ENCODE measurements around the gene PLEKHM2.
A peak's percentile ranks its signal among the peaks of the same experiment; 100 is the strongest.
"Not testable (repeated sequence)": the region's sequence is repeated elsewhere in the genome, so short reads cannot be mapped to it uniquely, and the experiment has no call there.

Gene PLEKHM2

DNA sequence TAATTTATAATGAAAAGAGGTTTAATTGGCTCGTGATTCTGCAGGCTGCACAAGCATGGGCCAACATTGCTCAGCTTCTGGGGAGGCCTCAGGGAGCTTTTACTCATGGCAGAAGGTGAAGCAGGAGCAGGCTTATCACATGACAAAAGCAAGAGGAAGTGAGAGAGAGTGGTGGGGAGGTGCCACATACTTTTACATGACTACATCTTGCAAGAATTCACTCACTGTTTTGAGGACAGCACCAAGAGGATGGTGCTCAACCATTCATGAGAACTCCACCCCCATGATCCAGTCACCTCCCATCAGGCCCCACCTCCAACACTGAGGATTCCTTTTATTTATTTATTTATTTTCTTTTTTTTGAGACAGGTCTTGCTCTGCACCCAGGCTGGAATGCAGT, 5.5 kb upstream of the PLEKHM2 start:
- no peak for FAIRE-seq

GRCh38 chr1:15680131-15680530, 4.0 kb upstream of the PLEKHM2 start:
- FAIRE-seq = no peak

DNA sequence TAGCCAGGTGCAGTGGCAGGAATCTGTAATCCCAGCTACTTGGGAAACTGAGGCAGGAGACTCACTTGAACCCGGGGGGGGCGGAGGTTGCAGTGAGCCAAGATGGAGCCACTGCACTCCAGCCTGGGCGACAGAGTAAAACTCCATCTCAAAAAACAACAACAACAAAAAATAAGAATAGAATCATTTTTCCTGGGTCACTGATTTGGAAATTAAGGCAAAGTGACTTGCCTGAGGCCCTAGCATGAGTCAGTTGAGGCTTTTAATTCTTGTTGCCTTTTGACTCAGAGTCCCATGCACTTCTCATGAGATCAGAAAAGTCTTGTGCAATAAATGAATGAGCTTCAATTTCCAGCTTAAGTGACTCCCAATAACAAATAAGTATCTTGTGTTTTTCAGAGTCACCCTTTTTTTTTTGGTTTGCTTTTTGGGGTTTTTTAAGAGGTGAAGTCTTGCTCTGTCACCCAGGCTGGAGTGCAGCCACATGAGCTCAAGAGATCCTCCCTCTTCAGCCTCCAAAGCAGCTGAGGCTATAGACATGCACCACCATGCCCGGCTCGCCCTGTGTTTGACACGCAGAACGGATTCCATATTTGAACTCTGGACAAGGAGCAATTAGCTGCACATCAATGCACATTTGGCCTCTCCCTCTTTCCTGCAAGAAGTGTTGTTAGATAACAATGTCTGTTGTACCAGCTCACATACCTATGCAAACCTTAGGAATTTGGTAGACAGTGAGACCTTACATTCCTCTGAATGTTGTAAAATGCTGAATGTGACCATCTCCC, 3.4 kb upstream of the PLEKHM2 start:
- FAIRE-seq = no peak

DNA sequence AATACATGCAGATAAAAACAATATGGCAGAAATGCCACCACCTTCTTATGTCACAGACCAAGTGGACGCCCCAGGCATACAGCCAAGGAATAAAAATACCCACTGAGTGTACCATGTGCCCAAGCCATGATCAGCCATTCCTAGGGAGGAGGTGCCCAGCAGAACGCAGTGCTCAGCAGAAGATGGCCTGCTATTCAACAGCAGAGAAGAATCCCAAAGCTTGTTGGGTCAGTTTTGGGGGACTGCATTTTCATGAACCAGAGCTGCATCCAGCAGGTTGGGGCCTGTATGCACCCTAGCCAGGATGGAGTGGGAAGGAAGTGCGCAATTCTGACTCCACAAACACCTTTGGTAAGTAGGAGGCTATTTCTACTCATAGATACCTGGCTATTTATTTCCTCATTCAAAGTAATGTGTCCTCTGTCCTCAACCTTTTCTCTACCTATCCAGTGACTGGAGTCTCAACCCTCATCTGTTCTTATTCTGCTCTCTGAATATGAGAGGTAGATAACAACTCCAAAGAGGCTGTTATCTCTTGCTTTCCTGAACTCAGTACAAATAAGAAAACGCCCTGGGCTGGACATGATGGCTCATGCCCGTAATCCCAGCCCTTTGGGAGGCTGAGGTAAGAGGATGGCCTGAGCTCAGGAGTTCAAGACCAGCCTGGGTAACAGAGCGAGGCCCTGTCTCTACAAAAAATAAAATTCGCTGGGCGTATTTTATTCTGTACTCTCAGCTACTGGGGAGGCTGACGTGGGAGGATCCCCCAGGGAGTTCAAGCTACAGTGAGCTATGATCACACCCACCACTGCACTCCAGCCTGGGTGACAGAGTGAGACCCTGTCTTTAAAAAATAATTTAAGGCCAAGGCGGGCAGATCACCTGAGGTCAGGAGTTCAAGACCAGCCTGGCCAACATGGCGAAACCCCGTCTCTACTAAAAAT, 2.5 kb upstream of the PLEKHM2 start:
- FAIRE-seq = no peak

DNA sequence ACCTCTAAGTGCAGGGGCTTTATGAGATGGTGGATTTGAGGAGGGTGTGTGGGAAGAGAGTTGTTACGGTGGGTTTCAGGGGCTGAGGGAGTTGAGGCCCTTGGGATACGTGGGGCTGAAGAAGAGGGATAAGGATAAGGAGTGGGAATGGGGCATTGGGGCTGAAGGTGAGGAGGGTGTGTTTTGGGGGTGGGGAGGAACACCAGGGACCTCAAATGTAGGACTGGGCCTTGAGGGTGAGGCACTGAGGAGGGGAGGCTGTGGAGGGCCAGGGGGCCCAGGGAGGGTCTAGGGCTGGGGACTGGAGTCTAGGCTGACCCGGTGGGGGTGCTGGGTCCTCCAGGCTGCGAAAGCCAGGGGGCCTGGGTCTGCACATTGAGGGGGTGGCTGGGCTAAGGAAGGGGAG, 1.2 kb upstream of the PLEKHM2 start:
- no peak for FAIRE-seq

GRCh38 chr1:15683345-15684039, 628 bp upstream of the PLEKHM2 start:
- no peak for FAIRE-seq

DNA sequence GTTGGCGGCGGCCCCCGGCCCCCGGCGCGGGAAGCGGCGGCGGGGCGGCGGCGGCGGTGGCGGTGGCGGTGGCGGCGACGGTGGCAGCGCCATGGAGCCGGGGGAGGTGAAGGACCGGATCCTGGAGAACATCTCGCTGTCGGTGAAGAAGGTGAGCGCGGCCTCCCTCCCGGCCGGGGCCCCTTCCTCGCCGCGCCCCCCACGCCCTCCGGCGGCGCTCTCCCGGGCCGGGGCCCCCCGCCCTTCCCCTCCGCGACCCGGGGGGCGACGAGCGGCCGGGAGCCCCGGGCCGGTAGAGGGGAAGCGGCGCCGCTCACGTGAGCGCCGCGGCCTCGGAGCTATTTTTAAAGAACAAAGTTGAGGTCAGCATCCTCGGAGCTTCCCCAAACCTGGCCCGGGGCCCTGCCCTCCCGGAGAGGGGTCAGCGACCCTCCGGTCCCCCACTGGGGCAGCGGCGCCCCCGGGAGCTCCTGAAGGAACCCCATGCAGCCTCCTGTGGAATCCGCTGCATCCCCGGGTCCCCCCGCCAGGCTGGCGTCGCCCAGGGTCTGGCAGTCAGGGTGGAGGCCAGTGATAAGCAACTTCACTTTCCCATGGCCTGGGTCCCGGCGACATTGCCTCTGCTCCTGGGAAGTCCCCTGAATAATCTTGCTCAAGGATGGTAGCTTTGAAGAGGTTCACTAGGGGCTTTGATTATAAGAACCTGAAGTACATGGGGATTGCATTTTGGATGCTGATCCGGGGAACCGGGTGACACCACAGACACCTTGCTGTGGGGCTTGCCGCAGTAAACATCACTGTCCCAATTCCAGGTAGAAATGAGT, 560 bp downstream of the PLEKHM2 start:
- no peak for FAIRE-seq

GRCh38 chr1:15685820-15686219, 1.7 kb downstream of the PLEKHM2 start:
- FAIRE-seq = no peak

DNA sequence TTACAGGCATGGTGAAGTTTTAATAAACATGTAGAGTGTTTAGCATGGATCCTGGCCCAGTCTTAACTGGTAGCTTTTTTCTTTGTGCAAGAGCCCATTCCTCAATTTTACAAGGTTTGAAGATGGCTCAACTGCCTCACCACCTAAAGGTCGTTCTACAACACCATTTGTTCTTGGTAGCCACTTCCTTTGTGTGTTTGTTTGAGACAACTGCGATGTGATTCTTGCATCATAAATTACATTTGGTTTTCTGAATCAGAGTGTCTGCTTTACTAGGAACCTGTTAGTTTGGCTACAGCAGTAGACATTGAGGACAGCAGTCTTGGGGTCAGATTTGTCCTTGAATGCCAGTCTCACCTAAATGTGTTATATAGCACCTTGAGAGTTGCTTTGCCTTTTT, 3.3 kb downstream of the PLEKHM2 start:
- FAIRE-seq = no peak

- FAIRE-seq = no peak
Measured at GRCh38 chr1:15690317-15690716, 6.2 kb downstream of the PLEKHM2 start.

- FAIRE-seq = no peak
Measured at GRCh38 chr1:15691434-15692032, 7.4 kb downstream of the PLEKHM2 start.

DNA sequence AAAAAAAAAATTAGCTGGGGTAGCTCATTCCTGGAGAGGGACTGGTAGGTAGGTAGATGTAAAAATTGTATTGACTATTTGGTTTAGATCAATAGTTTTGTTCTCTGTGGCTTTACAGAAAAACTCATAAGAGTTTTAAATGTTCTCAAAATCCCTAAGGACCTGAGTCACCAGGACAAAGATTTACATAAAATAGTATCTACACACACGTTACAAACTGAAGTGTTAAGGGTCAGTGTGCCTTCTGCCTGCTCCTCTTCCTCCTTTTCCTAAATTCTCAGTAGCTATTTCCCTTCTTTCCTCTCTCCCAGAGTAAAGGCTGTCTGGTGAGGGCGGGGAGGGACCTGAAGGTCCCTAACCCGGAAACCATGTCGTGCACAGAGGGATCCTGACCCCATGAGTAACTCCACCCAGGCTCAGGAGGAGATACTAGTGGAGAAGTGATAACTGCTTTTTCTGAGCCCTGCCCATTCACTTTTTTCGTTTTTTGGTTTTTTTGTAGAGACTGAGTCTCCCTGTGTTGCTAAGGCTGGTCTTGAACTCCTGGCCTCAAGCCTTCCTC, 8.1 kb downstream of the PLEKHM2 start:
- FAIRE-seq = no peak

GRCh38 chr1:15693371-15693770, 9.3 kb downstream of the PLEKHM2 start:
- FAIRE-seq = no peak

GRCh38 chr1:15696956-15697521, 12.9 kb downstream of the PLEKHM2 start:
- no peak for FAIRE-seq

GRCh38 chr1:15698201-15698600, 14.1 kb downstream of the PLEKHM2 start:
- FAIRE-seq = no peak

DNA sequence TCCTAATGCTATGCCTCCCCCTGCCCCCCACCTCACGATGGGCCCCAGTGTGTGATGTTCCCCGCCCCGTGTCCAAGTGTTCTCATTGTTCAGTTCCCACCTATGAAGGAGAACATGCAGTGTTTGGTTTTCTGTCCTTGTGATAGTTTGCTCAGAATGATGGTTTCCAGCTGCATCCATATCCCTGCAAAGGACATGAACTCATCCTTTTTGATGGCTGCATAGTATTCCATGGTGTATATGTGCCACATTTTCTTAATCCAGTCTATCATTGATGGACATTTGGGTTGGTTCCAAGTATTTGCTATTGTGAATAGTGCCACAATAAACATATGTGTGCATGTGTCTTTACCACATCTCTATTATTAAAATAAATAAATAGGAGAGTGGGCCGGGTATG, 15.2 kb downstream of the PLEKHM2 start:
- not testable (repeated sequence) for FAIRE-seq

DNA sequence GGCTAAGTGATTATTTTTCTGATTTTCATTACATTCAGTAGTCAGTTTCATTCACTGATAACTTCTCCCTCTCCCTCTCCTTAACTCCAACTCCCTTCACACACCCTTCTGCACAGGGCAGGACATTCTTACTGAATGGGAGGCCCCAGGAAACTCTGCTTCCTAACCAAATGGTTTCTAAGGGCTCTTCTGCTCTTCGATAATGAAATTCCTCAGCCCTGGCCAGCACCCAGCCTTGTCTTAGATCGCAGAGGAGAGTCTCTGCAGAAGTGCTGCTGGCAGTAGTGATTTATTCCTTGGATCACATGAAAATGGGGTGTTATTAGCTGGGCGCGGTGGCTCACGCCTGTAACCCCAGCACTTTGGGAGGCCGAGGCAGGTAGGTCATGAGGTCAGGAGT, 16.4 kb downstream of the PLEKHM2 start:
- FAIRE-seq = no peak

DNA sequence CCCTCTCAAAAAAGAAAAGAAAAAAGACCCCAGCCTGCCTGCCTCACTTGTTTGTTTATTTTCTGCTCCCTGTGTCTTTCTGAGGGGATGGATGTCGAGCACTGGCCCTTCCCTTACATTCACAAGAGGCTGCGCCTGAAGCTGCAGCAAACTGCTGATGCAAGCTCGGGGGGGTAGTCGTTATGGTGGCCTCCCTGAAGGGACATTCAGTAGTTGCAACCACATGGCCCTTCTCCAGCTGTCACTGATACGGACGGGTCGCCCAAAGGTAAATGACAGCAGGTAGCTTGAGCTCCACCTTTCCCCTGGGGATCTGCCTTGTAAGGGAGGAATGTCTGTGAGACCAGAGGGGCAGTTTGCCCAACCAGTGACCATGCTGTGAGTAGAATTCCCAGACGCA, 17.7 kb downstream of the PLEKHM2 start:
- no peak for FAIRE-seq

DNA sequence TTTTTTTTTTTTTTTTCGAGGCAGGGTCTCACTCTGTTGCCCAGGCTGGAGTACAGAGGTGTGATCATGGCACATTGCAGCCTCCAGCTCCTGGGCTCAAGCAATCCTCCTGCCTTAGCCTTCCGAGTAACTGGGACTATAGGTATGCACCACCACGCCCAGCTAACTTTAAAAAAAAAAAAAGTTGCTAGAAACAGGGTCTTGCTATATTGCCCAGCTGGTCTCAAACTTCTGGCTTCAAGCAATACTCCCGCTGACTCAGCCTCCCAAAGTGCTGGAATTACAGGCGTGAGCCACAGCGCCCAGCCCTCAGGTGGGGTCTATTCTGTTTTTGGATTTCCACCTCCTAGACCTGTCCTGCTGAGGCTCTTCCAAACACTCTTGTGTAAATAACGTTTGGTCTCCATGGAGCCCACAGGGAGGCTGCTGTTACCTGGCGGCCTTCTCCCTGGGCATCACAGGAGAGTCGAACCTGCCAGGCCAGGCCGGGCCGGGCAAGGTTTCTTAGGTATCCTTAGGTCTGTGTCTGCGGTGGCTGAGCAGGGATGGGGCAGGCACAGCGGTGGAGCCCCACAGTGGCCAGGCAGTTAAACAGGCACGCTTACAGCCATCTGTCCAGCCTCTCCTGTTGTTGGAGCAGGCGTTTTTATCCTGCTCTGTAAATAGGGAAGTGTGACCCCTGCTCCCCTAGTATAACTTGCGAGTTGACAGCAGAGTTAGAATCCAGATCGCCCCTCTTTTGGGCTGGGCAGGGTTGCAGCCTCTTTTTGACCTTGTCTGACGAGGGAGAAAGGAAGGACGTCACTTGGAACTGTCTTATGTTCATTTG, 18.8 kb downstream of the PLEKHM2 start:
- no peak for FAIRE-seq

DNA sequence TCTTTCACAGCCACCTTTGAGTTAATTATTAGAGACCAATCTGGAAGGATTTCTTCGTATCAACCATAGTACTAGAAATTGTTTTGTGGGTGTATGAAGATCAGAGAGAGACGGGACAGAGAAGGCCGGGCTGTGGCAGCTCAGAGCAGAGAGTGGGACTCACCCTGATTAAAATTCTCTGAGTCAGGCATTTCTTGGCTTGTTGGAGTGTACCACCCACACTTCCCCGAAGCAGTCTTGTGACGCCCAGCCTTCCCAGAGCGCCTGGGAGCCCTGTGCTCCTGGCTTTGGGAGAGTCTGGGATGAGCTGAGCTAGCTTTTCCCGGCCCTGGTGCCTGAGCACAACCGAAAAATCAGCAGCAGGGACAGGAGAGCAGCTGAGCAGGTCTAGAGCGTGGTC, 19.4 kb downstream of the PLEKHM2 start:
- FAIRE-seq = peak; percentile 29

All from endometrium (tissue), 2 donors.